AG09319 (cell line): ENCODE data around the gene FLOT2.
A peak's percentile ranks its signal among the peaks of the same experiment; 100 is the strongest.
"Not testable (repeated sequence)": the region's sequence is repeated elsewhere in the genome, so short reads cannot be mapped to it uniquely, and the experiment has no call there.

ENCODE experiments used
- DNase-seq: peaks from one replicate; pipeline ENCODE4 v3.0.0-alpha.2; 2010; ENCODE audit warnings: low read depth; ENCODE audit errors: extremely low read depth
- CTCF ChIP-seq: IDR thresholded peaks from 2 replicates; pipeline ENCODE4 v1.5.1; 2011; ENCODE audit warnings: low read depth, mild to moderate bottlenecking, inconsistent platforms, low read length, moderate library complexity

The FLOT2 gene

GRCh38 chr17:28907709-28908475 is 10.4 kb upstream of the FLOT2 start:
- no peak for TF ChIP-seq CTCF
- no peak for DNase-seq

GRCh38 chr17:28906706-28907438 is 9.3 kb upstream of the FLOT2 start:
- DNase-seq = no peak
- no peak for TF ChIP-seq CTCF

DNA sequence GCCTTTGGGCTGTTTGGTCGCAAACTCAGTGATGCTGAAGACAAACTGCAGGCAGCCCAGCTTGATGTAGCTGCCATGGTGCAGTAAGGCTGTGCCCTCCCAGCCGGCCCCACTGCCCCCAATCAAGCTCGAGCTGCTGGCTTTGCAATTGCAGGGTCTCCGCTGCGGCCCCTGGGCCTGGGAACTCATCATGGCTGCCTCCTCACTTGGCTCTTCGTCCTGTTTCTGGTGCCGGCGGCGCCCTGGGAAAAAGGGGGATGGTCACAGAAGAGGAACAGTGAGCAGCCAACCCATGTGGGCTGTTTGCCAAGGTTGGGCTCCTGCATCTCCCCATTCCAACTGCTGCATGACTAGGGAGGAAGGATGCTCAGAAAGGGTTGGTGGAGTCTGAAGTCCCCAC is 8.7 kb upstream of the FLOT2 start:
- no peak for DNase-seq
- TF ChIP-seq CTCF = no peak

DNA sequence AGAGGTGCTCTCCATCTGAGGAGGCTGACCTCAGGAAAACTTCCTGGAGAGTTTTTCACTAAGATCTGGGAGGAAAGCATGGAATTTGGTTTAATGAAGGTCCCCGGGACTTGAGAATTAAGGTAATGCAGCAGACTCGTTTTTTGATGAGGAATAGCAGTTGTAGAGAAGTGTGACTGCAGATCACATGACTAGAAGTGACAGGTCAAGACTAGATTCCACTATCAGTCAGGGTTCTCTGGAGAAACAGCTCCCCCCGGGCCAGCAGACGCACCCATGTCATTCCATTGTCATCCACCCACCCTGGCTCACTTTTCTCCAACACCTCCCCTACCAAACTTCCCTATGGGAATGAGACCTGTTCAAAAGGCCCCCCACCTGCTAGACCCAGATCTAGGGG is 7.3 kb upstream of the FLOT2 start:
- no peak for DNase-seq
- no peak for TF ChIP-seq CTCF

DNA sequence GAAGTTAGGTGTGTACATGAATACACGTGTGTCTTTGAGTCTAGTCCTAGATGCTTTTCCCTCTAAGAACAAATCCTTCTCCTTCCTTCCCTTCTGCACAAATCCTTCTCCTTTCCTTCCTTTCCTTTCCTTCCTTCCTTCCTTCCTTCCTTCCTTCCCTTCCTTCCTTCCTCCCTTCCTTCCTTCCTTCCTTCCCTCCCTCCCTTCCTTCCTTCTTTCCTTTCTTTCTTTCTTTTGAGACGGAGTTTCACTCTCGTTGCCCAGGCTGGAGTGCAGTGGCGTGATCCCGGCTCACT is 6.0 kb upstream of the FLOT2 start:
- not testable (repeated sequence) for DNase-seq

- peak; percentile 48 for TF ChIP-seq CTCF
- peak; percentile 57 for DNase-seq
These were observed 5.4 kb upstream of the FLOT2 start, which contains the start of gene DHRS13 for GRCh38 chr17:28902819-28903545. TSS of gene DHRS13 (minus strand) at chr17:28903079. CDS start at chr17:28902944, 135 bp downstream.

GRCh38 chr17:28901866-28902818 is 4.6 kb upstream of the FLOT2 start:
- TF ChIP-seq CTCF = no peak
- no peak for DNase-seq
